Placental pericyte (primary cell): ENCODE measurements around the gene CD33. TPM values are rescaled to one million over a fixed set of nuclear protein-coding genes. Genes with fewer than 3 reads are reported as not detected.

Experiments used
- small RNA-seq: library from RNA; depleted of rRNA; stranded (forward); fragments of <200 nt; gene quantifications from one replicate; pipeline ENCODE3, GENCODE V24; 2012; ENCODE audit warnings: low replicate concordance
- total RNA-seq: library from RNA; depleted of rRNA; stranded (reverse); fragments of >200 nt; gene quantifications from 2 replicates; pipeline ENCODE4 v1.2.3, GENCODE V29; 2012

CD33 gene
- not detected in 2 replicates for total RNA-seq

DNA sequence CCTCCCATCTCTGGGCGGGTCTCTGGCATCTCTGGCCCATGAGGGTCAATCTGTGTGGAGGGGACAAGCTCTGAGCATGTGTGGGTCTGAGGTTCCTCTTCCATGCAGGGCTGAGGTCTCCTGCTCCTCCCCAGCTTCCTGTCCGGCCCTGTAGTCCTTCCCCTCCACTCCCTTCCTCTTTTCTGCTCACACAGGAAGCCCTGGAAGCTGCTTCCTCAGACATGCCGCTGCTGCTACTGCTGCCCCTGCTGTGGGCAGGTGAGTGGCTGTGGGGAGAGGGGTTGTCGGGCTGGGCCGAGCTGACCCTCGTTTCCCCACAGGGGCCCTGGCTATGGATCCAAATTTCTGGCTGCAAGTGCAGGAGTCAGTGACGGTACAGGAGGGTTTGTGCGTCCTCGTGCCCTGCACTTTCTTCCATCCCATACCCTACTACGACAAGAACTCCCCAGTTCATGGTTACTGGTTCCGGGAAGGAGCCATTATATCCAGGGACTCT, at the start of gene CD33:
Gene CD33 (plus strand): TSS at position 183 of the 496 bp plus-strand sequence. CDS start 39 bp downstream, at position 222.

DNA sequence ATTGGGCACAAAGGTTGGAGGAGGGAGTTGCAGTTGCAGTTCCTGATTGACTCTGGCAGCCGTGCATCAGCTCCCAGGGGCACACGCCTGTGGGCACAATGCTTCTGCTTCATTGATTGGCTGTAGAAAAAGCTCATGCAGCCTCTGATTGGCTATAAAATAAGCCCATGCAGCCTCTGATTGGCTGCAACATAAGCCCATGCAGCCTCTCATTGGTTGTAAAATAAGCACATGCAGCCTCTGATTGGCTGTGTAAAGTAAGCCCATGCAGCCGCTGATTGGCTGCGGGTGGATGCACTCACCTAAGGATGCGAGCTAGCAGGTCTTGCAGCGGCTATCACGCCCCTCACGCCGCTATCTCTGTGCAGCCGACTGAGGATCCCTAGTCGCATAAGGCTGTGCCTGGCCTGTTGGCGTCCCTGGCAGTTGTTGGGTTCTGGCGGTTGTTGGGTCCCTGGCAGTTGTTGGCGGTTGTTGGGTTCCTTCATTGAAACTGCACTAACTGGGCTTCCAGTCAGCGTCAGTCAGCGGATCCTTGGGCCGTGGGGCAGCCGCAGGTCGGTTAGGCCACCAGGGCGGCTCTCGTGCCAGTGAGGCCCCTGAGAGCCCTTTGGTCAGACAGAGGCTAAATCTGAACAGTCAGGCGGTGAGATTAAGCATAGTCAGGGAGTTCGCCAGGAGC, 26.0 kb downstream of the CD33 start, which contains the start of gene SIGLECL1:
Gene SIGLECL1 (plus strand): TSS at position 295 of the 682 bp plus-strand sequence. CDS start 12,993 bp downstream, outside the sequence.

Small RNA genes lying within 50 kb of the gene (small RNA-seq; reads per million reads assigned to genes)
- not detected for gene MIR8074

Other genes with a start within 250 kb of the CD33 start
- gene KLK7, start 241.2 kb upstream of the CD33 start, total RNA-seq = not detected in 2 replicates
- not detected in 2 replicates for gene KLK8, start 223.5 kb upstream of the CD33 start, total RNA-seq
- not detected in 2 replicates for gene KLK10, start 205.4 kb upstream of the CD33 start, total RNA-seq
- not detected in 2 replicates for gene KLK11, start 198.5 kb upstream of the CD33 start, total RNA-seq
- gene KLK12, start 190.1 kb upstream of the CD33 start, total RNA-seq = not detected in 2 replicates
- not detected in 2 replicates for gene KLK13, start 160.0 kb upstream of the CD33 start, total RNA-seq
- not detected in 2 replicates for gene KLK14, start 142.2 kb upstream of the CD33 start, total RNA-seq
- 5.9 and 6.3 TPM in 2 replicates for gene CTU1, start 116.7 kb upstream of the CD33 start, total RNA-seq
- 0.22 TPM in 1 of 2 replicates, not detected in the other for gene SIGLEC9, start 100.2 kb upstream of the CD33 start, total RNA-seq
- gene SIGLEC7, start 82.8 kb upstream of the CD33 start, total RNA-seq = not detected in 2 replicates
- gene SIGLECL1, start 26.0 kb downstream of the CD33 start, total RNA-seq = not detected in 2 replicates
- not detected in 2 replicates for gene IGLON5, start 86.6 kb downstream of the CD33 start, total RNA-seq
- gene VSIG10L, start 117.1 kb downstream of the CD33 start, total RNA-seq = 0.88 and 1.4 TPM in 2 replicates
- 51.1 and 111 TPM in 2 replicates for gene ETFB, start 141.3 kb downstream of the CD33 start, total RNA-seq
- gene CLDND2, start 143.9 kb downstream of the CD33 start, total RNA-seq = not detected in 2 replicates
- gene NKG7, start 147.6 kb downstream of the CD33 start, total RNA-seq = not detected in 2 replicates
- not detected in 2 replicates for gene LIM2, start 162.9 kb downstream of the CD33 start, total RNA-seq
- gene C19orf84, start 165.5 kb downstream of the CD33 start, total RNA-seq = not detected in 2 replicates
- 0.14 TPM in 1 of 2 replicates, not detected in the other for gene SIGLEC10, start 192.6 kb downstream of the CD33 start, total RNA-seq
- not detected in 2 replicates for gene SIGLEC8, start 233.4 kb downstream of the CD33 start, total RNA-seq